HS-5 (cell line): ENCODE results near the gene OAS2.

Source experiments
- DNase-seq: peaks from one replicate; pipeline ENCODE4 v3.0.0-alpha.2; 2012; ENCODE audit warnings: low read depth

Gene OAS2

DNA sequence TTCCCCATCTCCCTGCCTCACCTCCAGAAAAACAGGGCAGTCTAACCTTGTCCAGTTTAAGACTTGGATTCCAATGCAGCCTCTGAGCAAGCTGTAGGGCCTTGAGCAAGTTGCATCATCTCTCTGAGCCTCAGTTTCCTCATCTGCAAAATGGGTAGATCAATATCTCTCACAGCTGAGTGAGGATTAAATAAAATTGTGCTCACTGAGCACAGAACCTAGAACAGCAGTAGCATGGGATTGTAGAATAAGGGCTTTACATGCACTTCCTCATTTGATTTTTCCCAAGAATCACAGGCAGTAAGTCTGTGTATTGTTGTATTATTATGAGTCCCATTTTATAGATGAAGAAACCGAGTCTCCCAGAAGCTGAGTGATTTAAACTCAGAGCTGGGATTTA lies 80.2 kb downstream of the OAS2 start:
- DNase-seq: no peak

DNA sequence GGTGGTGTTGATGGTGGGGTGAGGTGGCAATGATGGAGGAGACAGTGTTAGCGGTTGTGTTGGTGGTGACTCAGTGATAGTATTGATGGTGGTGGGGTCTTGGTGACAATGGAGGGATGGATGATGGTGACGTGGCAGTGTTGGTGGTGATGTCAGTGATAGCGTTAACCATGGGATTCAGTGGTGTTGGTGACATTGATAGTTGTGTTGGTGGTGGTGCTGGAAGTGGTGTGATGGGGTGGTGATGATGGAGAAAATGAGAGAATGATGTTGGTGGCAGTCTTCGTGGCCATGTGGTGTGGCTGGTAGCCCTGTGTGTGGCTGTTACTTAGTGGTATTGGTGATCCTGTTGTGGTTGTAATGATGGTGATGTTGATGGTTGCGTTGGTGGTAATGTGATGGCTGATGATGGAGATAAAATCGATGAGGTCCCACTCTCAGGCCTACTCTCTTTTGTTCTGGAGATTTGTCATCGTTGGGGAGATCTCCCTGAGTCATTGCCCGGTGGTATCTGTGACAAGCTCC lies 80.8 kb downstream of the OAS2 start:
- DNase-seq: no peak

DNA sequence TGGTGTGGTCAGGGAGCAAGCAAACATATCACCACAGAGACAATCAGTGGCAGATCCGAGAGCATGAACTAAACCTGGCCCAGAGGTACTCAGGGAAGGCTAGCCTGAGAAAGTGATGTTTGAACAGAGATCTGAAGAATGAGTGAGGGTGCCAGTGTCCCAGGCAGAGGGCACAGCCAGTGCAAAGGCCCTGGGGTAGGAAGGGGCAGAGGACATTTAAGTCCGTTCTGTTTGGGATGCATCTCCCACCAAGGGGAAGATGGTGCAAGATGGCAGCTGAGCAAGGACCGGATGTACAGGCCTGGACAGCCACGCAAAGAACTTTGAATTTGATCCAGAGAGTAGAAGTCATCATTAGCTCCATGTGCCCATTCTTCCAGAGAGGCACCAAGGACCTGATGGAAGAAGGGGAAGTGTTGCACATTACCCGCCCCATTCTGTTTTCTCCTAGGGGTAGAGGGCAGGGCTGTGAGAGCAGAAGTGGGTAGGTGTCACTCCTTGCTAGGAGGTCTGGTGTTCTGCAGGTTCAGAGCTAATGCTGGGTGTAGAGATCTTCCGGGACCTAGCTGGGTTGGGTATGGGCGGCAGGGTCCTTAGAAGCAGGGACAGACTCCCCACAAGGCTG lies 82.1 kb downstream of the OAS2 start:
- DNase-seq: no peak

DNA sequence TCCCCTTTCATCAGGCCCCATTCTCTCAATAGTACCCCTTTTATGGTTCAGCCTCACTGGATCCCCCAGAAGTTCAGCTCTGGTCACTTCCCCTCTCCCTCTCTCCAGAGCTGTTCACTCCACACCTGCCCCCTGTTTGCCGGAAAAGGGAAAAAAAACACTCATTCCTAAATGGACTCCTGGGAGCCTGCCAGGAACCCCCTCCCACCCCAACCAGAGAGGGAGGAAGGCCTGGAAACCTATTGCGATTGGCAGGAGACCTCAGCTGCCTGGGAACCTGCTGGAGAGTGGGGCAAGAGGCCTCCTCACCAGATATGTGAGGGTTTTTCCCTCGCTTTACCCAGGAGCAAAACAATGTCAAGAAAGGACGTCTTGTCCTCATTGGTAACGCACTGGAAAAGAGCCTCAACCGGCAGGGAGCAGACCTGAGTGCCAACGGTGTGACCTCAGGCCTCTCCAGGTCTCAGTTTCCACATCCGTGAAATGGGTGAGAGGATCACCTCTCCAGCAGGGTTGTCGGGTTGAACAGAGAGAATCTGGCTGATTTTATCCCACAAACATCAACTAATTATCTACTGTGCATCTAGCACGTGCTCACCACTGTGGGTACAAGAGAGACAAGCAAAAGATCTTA lies 82.9 kb downstream of the OAS2 start:
- DNase-seq: no peak
